ENCODE results near the gene PSMG2.

DNA sequence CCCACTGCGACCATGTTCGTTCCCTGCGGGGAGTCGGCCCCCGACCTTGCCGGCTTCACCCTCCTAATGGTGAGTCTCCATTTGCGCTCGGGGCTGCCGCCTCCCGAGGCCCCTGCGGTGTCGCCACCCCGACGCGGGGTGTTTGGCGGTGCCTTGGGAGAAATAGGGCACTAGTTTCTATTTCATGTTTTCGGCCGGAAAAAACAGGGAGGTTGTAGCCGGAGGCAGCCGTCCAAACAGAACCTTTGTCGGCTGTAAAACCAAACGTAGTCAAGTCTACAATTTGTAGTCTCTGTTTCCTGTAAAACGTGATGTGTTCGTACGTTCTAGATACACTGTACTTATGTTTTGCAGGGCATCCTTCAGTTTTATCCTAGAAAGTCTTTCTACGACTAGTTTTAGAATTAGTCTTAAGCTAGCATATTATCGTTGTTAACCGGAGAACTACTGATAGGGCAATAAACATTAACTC lies 290 bp downstream of the PSMG2 start:
- TF ChIP-seq, protein P1, sequence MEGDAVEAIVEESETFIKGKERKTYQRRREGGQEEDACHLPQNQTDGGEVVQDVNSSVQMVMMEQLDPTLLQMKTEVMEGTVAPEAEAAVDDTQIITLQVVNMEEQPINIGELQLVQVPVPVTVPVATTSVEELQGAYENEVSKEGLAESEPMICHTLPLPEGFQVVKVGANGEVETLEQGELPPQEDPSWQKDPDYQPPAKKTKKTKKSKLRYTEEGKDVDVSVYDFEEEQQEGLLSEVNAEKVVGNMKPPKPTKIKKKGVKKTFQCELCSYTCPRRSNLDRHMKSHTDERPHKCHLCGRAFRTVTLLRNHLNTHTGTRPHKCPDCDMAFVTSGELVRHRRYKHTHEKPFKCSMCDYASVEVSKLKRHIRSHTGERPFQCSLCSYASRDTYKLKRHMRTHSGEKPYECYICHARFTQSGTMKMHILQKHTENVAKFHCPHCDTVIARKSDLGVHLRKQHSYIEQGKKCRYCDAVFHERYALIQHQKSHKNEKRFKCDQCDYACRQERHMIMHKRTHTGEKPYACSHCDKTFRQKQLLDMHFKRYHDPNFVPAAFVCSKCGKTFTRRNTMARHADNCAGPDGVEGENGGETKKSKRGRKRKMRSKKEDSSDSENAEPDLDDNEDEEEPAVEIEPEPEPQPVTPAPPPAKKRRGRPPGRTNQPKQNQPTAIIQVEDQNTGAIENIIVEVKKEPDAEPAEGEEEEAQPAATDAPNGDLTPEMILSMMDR (IDR thresholded peaks at IDR 0.05): no peak
- TF ChIP-seq POLR2A (IDR thresholded peaks at IDR 0.05): no peak

Data from heart left ventricle (tissue), 13 donors.